CD4-positive, alpha-beta T cell treated with Interleukin-15 for 1 hour (primary cell): ENCODE data around the gene ZNF697.
"Not testable (repeated sequence)": the region's sequence is repeated elsewhere in the genome, so short reads cannot be mapped to it uniquely, and the experiment has no call there.

Experiments
- DNase-seq: peaks from one replicate; pipeline ENCODE4 v3.0.0-alpha.2; 2020

The ZNF697 gene

DNA sequence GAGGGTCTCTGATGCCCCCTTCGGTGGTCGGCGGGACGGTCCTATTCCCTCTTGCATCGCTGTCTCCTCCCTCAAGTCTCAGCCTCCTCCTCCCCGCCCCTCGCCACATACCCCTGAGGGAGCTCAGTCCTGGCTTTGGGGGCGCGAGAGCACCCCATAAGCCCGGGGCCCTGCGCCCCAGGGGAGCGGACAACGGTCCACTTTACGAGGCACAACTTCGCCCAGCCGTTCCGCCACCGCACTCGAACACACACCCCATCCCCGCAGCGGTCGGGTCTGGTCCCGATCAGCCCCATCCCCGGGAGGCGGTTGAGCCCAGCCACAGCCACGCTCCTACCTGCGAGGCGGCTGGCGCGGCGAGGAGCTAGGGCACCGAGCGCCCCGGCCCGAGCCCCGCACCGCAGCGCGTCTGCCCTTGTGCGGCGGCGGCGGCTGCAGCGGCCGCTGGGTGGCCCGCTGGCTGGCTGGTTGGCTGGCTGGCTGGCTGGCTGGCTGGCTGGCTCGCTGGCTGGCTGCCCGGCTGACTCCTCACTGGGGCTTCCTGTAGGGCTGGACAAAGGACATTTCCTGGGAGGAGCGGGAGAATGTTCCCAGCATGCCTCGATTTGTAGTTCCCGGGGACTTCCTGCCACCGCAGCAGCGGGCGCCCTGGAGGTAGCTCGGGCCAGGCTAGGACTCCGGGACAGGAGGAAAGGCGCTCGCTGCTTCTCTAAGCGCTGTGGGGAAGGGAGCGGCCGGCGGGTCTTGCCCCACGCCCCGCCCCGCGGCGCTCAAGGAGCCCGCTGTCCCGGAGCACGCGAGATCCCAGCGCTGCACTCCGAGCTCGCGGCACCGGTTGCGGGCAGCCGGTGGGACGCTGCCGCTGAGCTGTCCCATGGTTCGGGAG, at the start of gene ZNF697:
TSS of gene ZNF697 (minus strand) at position 533 of the 886 bp plus-strand sequence. CDS start 22,166 bp downstream, outside the sequence.
- peak; percentile 71 for DNase-seq

DNA sequence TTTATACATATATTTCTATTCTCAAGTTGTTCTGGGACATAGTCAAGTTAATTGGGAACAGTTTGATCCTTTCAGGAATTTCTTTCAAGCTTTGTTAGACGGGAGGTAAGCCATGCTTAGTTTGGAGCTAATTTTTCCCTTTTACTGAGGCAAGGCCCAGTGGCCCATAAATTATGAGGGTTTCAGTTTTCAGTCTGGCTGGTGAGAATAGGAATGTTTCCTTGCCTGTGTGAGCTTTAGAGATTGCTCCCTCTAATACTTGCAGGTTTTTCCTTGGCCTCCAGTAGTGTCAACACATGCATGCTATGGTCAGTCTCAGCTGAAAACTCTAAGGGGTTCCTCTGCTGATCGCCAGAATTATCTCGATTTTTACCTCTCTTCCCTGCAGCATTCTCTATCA, 49.5 kb upstream of the ZNF697 start:
- no peak for DNase-seq

DNA sequence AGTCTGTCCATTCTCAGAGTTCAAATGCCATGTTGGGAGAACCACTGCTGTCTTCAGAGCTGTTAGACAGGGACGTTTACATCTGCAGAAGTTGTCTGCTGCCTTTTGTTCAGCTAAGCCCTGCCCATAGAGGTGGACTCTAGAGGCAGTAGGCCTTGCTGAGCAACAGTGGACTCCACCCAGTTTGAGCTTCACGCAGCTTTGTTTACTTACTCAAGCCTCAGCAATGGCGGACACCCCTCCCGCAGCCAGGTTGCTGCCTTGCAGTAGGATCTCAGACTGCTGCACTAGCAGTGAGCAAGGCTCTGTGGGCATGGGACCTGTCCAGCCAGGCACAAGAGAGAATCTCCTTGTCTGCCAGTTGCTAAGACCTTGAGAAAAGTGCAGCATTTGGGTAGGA, 48.8 kb upstream of the ZNF697 start:
- DNase-seq, result not testable (repeated sequence)

DNA sequence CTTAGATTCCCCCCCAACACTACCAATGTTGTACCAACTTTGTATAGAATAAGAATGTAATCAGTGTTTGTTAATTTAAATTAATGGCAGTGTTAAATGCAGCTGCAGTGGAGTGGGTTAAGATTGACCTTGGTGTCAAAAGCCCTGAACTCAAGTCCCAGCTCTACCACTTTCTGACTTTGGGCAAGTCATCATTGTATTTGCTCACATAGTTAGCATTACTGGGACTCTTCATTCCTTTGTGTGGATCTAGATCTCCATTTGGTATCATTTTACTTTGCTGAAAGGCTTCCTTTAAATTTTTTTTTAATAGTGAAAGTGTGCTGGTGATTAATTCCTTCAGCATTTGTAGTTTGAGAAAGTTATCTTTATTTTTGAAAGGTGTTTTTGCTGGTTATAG, 41.4 kb upstream of the ZNF697 start:
- DNase-seq, result no peak

DNA sequence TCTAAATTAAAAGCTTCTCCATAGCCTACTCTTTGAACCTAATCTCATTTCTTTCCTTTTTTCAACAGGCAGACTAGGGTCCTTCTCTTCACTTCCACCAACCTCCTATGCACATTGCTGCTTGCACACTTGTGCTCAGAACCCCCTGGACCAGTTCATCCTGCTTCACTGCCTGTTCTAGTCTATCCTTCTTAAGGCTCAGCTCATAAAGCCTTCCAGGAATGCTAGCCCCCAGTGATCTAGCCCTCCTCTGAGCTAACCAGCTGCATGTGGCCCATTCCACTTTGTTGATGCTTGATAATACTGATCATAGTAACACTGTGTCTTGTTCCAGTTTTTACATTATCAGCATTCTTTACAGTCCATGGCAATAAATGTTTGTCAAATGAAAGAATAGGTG, 40.7 kb upstream of the ZNF697 start:
- no peak for DNase-seq

DNA sequence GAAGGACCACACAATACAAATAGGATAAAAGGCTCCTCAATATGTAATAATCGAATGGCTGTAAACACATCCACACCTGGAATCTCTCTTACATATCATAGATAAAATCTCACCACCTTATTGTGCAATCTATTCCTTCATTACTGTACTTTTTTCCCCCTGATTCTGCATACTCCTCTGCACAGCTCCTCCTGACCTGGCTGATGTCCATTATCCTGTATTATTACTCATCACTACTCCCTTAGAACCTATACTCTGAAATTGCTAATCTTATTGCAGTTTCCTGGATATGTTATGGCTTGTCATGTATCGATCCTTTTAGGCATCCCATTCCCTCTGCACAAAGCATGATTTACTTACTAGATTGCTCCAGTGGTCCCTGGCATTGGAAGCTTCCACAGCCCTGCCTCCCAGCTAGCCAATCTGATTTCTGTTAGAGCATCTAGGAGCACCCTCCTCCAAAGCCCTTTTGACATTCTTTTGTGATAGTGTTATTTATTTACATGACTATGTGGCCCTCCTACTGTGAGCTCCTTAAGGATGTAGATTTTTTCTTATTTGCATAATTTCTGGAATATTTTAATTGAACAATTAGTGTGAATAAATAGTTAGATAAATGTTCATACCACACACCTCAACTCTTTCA, 39.5 kb upstream of the ZNF697 start:
- no peak for DNase-seq

DNA sequence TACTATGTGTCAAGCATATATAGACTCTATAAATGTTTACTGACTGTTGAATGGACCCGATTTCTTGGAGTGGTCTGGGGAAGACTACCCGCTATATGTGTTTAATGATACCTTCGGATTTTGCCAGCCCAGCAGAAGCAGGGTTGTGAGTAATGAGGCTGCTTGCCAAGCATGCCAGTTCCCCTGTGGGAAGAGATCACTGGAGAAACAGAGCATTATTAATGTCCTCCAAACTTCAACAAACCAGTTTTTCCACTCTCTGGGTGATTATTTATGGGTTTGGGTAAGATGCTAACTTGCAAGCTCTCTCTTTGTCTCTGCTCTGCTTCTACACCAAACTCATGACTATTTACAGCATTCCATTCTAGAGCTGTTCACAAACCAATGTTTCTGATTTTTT, 38.6 kb upstream of the ZNF697 start:
- DNase-seq, result no peak

DNA sequence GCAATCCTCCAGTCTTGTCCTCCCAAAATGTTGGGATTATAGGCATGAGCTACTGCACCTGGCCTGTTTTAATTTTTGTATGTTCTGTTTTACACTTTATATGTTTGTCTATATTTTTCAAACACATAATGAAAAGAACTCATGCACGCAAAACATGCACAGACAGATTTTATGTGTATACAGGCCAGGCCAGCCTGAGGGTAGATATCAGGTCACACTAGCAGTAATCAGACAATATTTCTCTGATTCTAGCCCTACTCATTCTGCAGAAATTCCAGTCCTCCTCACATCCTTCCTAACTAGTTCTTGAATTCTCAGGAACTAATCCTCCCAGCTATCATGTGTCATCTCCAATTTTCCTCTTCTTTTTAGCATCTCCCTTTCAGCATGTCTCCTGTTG, 35.8 kb upstream of the ZNF697 start:
- no peak for DNase-seq

DNA sequence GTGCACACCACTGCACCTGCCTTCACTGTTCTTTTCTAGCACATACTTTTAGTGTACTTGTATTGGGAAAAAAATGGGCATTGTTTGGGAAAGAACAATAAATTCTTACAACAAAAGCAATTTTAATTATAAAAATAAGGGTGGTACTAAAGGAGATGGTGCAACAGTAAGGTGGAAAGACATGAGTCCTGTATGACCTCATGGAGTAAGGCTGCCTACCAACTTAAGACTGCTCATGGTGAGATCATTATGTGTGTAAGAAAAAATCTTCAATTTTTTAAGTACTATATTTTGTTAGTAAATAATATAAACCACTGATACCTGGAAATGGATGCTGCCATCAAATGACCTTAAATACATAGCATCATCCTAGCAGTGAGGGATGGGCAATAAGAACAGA, 34.1 kb upstream of the ZNF697 start:
- no peak for DNase-seq

DNA sequence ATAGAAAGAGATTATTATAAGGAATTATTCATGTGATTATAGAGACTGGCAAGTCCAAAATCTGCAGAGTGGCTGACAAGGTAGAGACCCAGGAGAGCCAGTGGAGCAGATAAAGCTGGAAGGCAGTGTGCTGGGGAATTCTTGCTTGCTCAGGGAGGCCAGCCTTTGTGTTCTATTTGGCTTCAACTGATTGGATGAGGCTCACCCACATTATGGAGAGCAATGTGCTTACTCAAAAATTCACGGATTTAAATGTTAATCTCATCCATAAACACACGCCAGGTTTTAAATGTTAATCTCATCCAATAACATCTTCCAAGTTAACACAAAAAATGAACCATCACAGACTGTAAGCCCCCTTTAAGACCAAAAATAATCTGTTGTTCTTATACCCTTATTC, 33.5 kb upstream of the ZNF697 start:
- no peak for DNase-seq

DNA sequence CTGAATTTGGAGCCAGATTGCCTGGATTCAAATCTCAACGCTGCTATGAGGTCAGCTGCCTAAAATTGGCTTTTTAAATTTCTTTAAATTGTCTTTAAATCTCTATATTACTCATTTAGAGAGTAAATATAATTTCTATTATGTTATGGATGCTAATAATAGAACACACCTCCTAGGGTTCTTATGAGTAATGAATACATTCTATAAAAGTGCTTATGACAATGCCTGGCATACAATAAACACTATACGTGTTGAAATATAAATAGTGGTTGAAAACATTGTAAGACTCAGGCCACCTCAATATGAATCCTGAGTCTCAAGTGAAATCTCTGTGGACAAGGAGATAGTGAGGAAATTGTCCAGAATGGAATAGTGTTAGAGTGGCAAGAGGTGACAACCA, 32.7 kb upstream of the ZNF697 start:
- DNase-seq, result no peak

DNA sequence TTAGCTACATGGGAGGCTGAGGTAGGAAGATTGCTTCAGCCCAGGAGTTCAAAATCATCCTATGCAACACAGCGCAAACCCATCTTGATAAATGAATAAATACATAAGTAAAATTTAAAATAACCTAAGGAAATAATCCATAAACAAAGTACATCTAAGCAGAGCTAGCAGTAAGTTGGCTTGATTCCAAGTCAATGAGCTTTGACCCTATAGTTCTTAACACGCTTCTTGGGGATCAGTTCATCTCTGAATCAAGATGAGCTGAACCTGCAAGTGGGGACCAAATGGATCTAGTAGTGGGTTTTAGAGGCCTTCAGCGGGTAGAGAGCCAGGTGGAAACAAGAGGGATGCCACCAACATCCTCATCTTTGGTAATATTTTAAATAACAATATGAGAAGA, 32.1 kb upstream of the ZNF697 start:
- no peak for DNase-seq

DNA sequence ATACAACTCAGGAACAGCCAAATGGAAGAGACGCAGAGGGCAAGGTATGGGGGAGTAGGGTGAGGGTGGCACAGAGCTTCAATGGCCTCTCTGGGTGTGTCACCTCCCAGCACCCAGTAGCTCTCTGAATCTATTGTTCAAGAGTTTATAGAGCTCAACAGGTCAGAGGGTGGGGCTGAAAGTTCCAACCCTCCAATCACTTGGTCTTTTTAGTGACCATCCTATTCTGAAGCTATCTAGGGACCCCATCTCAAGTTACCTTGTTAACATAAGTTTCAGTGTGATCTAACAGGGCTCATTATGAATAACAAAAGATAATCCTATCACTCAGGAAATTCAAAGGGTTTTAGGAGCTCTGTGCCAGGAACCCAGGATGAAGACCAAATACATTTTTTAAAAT, 31.2 kb upstream of the ZNF697 start:
- no peak for DNase-seq

DNA sequence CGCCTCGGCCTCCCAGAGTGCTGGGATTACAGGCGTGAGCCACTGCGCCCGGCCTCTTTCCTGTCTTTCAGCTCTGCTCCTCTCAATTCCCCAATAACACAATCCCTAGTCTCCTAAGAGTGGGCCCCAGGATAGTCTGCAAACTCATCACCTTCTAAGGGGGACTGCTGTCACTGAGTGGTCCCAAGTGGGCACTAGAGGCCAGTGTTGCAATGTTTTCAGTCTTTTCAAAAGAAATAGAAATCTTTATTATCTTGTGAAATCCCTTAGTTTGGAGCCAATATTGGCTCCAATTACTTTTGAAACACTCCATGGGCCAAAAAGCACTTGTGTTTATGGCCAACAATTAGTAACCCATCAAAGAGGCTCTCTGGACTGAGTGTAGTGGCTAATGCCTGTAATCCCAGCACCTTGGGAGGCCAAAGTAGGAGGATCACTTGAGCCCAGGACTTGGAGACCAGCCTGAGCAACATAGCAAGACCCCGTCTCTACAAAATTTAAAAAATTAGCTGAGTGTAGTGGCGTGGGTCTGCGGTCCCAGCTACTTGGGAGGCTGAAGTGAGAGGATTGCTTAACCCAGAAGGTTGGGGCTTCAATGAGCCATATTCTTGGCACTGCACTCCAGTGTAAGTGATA, 28.6 kb upstream of the ZNF697 start:
- no peak for DNase-seq

DNA sequence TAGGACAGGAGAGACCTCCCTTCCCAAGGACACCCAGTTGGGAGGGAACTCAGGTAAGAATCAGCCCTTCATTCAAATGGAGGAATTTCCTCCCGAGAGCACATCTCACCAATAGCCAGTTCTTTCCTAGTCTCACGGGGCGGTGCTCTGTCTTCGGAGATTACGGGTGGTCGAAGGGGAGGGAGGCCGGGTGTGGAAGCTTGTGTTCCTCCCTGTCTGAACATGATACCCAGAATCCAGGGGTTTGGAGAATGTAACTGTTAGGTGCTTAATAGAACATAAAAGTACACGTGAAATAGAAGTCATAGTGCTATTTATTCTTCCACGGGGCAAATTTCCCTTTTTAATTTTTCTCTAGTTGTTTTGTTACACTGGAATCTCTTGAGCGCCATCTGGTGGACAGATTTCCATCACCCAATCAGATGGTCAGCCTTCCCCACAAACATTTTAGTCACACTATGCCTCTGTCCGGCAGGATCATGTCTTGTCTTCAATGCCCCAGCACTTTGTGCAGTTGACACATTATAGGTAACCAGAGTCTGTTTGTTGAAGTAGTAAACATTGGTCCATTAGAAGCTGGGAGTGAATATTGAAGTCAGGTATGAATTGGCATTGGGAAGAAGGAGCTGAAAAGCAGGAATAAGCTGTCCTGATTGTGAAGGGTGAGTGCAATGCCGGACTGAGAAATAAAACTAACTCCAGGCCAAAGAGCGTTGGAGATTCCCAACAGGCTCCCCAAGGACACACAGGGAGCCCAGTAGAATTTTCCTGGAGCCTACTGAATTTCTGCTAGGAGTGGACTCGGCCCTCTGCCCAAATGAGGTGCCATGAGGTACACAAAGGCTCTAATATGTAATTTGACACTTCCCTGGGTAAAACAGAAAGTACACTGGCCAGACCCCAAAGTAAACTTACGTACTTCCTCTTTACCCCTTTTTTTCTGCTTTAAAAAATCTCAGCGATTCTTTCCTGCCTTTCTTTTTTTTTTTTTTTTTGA, 27.6 kb upstream of the ZNF697 start:
- peak; percentile 44 for DNase-seq

DNA sequence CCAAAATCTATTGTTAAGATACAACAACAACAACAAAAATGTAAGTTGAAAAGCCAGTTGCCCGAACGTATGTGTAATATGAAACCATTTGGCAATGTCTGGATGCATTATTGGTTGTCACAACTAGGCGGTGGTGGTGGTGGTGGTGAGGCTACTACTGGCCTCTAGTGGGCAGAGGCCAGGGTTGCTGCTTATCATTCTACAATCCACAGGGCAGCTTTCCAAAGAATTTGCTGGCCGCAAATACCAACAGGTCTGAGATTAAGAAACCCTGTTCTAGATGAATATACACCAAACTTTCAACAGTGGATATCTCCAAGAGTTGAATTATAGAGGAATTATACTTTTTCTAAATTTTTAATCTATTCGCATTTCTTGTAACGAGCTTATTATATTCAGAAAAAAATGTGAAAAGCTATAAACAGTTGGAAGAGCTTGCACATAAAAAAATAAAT, 26.8 kb upstream of the ZNF697 start:
- DNase-seq, result peak; percentile 41

DNA sequence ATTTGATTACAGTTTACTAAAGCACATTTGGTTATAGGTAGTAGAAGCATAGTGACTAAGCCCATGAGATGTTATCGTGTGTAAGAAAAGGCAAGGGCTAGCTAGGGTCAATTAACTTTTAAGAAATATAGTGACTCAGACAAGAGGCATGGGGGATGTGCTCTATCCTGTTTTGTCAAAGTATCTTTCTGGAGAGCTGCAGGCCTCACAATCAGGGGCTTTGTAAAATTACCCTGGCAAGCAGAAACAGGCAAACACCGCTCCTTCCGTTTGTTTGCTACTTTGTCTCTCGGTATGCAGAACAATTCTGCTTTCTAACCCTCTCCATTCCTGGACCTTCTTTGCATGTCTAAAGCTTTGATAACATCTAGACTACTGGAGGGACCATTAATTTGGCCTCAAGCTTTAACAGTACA, 26.1 kb upstream of the ZNF697 start:
- DNase-seq, result no peak

DNA sequence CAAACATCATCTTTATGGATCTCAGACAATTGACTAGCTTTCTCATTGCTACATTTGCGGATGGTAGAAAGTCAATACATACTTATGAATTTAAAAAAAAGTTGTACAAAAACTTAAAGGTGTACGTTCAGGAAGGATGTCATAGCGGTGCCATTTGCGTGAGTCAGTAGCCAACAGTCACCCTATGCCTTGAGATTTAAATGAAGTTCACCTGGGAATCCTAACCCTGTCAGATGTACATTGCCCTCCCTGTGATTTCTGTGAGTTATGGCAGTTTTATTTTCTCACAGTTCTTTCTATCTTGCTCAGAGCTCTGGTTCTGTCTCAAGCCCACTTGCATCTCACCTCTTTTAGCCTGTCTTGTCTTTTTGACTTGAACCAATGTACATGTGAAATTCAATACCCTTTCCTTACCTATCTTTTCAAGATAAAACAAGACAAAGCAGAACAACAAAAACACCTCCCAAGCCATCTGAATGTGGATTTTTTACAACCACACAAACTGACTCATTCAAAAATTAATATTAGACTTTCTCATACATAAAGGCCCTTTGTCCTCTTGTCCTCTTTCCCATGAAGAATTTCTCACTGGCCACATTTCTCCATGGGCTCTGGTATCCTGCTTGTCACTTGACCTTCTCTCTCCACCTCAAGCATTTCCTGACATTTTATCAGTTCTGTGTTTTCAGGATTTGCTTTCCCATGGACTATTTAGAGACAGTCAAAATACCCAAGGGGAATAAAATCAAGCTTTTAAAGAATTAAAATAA, 25.3 kb upstream of the ZNF697 start:
- no peak for DNase-seq

DNA sequence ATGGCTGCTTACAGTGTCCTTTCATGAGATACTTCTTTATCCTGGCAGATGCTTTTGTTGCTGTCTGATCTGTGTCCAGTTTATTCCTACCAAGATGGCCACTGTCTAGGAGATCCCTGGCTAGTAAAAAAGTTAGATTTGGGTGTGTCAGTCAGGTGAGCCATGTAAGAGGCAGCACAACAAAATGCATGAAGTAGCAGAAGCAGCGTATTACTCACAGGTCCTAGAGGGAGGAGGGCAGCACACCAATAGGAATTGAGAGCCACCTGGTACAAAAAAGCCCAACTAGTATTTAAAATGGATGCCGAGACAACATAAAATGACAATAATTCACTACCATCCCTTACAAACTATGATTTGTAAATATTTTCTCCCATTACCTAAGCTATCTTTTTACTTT, 22.8 kb upstream of the ZNF697 start:
- no peak for DNase-seq

DNA sequence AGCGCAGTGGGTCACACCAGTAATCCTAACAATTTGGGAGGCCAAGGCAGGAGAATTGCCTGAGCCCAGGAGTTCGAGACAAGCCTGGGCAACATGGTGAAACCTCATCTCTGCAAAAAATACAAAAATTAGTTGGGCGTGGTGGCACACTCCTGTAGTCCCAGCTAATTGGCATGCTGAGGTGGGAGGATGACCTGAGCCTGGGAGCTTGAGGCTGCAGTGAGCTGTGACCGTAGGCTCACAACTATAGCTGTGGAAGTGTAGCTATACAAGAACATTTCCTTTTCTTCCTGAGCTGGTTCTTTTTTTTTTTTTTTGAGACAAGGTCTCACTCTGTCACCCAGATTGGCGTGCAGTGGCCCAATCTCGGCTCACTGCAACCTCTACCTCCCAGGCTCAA, 19.1 kb upstream of the ZNF697 start:
- DNase-seq, result no peak

DNA sequence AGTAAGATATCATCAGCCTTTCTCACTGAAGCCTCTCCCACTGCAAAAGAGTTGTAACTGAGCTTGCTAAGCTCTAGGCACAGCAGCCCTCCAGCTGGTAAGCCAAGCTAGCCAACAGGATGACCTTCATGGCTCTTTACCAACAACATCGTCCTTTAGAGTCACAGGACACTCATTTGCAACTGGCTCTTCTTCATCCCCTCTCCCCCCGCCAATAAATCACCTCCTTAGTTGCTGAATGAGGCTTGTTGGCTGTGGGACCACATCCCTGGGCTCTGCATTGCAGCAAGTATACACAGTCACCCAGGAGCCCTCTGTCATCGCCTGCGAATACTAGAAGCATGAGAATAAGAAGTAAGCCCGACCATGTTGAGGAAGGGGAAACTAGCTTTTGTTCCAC, 16.0 kb upstream of the ZNF697 start:
- no peak for DNase-seq

DNA sequence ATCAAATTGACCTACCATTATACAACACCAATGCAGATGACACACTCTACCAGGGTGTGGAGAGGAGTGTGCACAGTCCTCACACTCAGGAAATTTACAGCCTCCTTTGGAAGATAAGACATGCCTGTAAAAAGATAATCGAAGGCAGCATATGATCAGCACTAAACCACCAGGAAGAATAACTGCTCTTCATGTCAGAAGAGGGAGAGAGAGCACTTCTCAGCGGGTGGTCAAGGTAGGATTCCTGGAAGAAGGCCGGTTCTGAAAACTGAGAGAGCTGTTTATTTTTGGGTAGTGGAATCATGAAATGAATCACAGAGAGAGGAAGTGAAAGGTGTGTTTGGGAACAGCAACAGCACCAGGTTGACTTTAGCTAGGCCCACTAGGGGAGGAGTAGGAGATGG, 14.0 kb upstream of the ZNF697 start:
- DNase-seq, result no peak
